ENCODE data around the gene ORM2. TPM values are rescaled to one million over a fixed set of nuclear protein-coding genes. Genes with fewer than 3 reads are reported as not detected.
A peak's percentile ranks its signal among the peaks of the same experiment; 100 is the strongest.

Gene ORM2
- total RNA-seq, 2 donors from 2014 or later, result 1.6 TPM; not detected in 1

- peak; percentile 6 to 14 for ATAC-seq
- intact Hi-C loops (cut with DNase I), result loop anchor here (5.0 kb wide), 3 partner anchors 133 to 208 kb away; partner anchors contain the start of genes COL27A1 (in 1 of the 2) and KIF12 (in 1 of the 2)
- peak; percentile 15 for DNase-seq
Observed at GRCh38 chr9:114290561-114290986, 39.1 kb upstream of the ORM2 start.

- DNase-seq (peak; percentile 66), ATAC-seq (peak; percentile 29 to 55)
- intact Hi-C loops (cut with DNase I), result loop anchor here (5.0 kb wide), 3 partner anchors 134 to 209 kb away; partner anchors contain the start of genes COL27A1 (in 1 of the 2) and KIF12 (in 1 of the 2)
Observed at GRCh38 chr9:114291064-114291474, 38.6 kb upstream of the ORM2 start.

DNA sequence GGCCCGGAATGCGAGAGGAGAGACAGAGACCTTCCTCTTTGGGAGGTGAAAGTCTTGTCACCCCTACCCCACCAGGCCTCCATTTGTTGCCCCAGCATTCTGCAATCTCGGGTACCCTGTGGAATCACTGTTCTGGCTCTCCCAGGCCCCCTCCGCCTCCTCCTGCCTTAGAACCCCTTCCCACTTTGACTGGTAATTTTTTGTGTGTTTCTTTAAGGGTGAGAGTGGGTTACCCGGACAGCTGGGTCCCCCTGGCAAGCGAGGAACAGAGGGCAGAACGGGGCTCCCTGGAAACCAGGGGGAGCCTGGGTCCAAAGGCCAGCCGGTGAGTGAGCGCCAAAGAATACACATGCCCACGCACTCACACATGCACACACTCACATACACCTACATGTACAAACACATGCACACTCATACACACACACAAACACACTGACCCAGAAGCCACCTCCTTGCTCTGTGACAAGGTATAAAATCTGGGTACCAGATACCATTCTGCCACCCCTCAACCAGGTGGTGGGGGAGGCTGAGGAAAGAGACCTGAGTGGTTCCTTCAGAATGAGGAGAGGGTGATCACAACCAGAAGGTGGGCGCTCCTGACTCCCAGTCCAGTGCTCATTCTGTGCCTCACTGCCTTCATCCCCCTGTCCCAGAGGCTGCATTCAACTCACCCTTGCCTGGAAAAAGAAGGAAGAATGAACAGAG lies 37.6 kb upstream of the ORM2 start:
- intact Hi-C loops (cut with DNase I), result loop anchor here (5.0 kb wide), 3 partner anchors 135 to 210 kb away; partner anchors contain the start of genes COL27A1 (in 1 of the 2) and KIF12 (in 1 of the 2)
- no peak for DNase-seq
- no peak for ATAC-seq

GRCh38 chr9:114294664-114295063 lies 35.0 kb upstream of the ORM2 start:
- ATAC-seq (no peak), DNase-seq (no peak)
- intact Hi-C loops (cut with DNase I), result loop anchor here (5.0 kb wide), 3 partner anchors 137 to 212 kb away; partner anchors contain the start of genes COL27A1 (in 1 of the 2) and KIF12 (in 1 of the 2)

DNA sequence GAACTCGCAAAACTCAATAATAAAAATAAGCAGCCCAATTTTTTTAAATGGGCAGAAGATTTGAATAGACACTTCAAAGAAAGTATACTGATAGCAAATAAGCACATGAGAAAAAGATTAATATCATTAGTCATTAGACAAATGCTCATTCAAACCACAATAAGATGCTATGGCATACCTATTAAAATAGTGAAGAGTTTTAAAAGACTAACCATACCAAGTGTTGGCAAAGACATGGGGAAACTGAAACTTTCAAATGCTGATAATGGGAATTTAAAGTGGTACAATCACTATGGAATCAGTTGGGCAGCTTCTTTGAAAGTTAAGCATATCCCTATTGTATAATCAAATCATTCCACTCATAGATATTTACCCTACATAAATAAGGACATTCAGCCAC lies 33.3 kb upstream of the ORM2 start:
- DNase-seq, result no peak
- intact Hi-C loops (cut with DNase I), result no loop called here
- no peak for ATAC-seq

GRCh38 chr9:114299286-114300152 lies 30.1 kb upstream of the ORM2 start:
- intact Hi-C loops (cut with DNase I), result no loop called here
- peak in 1 of 2 donors; percentile 12 for ATAC-seq
- no peak for DNase-seq

DNA sequence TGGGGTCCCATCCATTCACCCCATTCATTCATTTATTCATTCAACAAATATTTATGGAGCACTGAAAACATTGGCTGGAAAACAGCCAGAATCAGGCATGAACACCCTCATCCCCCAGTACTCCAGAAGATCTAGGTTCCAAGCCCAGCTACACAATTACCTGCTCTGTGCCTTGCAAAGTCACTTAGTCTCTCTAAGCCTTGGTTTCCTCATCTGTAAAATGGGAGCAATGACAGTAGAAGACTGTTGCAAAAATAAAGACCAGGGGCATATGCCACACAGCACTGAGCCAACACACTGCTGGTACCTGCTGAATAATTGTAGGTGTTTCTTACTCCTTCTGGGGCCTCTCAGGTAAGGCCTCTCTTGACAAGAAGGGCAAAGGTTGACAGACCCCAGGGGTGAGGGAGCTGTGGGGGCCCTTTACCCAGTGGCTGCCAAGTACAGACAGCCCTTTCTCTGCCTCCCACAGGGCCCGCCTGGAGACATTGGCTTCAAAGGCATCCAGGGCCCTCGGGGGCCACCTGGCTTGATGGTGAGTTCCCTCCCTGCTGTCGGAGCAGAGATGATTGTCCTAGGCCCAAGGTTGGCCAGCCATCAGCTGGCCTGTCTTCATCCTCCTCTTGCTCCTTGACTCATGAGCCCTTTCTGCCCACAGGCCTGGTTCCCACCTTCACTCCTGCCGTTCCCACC lies 29.4 kb upstream of the ORM2 start:
- DNase-seq (no peak), ATAC-seq (no peak)
- intact Hi-C loops (cut with DNase I), result no loop called here

GRCh38 chr9:114300846-114301797 lies 28.5 kb upstream of the ORM2 start:
- DNase-seq (peak; percentile 7), ATAC-seq (no peak)
- intact Hi-C loops (cut with DNase I), result no loop called here

DNA sequence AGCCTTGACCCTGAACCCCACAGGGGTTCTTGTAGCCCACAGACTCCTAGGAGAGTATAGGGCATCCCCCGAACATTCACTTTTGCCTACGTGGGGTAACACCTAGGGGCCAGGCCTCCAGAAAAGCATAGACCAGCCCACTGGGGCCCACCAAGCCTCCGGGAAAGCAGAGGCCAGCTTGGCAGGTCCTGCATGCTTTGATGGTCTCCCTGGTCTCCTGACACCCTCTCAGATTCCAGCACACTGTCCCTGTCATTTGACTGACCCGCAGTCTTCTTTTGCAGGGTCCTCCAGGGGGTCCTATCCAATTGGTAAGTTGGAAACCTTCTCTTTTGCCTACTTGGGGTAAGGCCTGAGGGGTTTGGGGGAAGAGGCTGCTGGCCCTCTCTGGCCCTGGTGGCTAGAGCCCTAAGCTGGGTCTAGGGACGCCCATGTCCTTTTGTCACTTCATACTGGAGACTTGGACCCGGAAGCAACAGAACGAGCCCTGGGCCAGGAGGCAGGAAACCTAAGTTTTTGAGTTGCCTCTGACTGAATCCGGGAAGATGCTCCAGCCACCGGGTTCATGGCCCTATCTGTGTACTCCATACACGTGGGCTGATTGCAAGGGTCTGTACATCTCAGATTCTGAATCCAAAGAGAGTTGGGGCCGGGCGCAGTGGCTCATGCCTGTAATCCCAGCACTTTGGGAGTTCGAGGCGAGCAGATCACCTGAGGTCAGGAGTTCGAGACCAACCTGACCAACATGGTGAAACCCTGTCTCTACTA lies 27.7 kb upstream of the ORM2 start:
- intact Hi-C loops (cut with DNase I), result no loop called here
- ATAC-seq (no peak), DNase-seq (no peak)

GRCh38 chr9:114302727-114303126 lies 26.9 kb upstream of the ORM2 start:
- ATAC-seq, result no peak
- intact Hi-C loops (cut with DNase I), result no loop called here
- no peak for DNase-seq

- no peak for DNase-seq
- intact Hi-C loops (cut with DNase I), result no loop called here
- no peak for ATAC-seq
Observed at GRCh38 chr9:114303571-114303970, 26.1 kb upstream of the ORM2 start.

- intact Hi-C loops (cut with DNase I), result no loop called here
Observed at GRCh38 chr9:114303977-114304376, 25.7 kb upstream of the ORM2 start.

DNA sequence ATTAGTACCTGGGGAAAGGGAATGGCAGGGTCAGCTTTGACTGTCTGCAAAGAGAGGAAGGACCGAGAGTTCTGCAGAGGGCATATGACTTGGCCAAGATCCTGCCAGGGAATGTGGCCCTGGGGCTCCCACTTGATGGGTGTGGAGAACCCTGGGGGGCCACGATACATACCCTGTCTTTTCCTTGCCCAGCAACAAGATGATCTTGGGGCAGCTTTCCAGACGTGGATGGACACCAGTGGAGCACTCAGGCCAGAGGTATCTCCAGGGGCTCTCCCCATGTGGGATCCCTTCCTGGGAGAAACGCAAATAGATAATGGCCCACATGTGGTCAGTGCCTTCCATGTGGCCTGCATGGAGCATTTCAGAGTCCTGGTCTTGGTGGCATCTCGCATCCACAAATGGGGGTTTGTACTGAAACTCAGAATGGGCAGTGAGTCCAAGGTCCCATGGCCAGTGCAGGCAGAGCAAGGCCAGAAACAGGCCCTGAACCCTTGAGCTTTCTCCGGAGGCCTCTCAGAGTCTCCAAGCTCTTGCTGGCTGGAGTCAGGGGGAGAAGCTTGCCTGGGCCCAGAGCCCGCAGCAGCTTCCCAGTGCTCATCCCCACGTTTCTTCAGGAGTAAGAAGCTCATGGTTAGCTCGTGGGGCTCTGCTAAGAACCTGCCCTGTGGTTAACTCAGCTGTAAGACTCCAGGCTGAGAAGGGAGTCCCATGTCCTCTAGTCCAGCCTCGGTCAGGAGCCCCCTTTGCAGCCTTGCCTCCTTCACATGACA lies 25.1 kb upstream of the ORM2 start:
- intact Hi-C loops (cut with DNase I), result no loop called here
- DNase-seq (no peak), ATAC-seq (no peak)

More at GRCh38 chr9:114303977-114304376, 25.7 kb upstream of the ORM2 start:
- DNase-seq (no peak), ATAC-seq (no peak)

DNA sequence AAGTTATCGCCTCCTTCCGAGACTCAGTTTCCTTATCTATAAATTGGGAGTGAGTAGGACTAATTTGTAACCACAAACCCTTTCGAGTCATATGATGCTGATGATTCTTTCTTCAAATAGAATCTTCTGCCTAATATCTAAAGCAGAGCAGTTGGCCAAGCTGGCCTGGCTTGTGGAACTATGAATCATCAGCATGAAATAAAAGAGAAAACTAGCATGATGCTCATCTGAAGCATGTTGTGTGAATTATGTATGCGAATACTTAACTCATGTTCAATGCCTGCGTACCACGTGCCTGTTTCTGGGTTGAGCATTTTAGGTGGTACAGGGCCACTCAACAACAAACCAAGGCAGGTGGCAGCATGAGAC lies 21.8 kb upstream of the ORM2 start:
- ATAC-seq (no peak), DNase-seq (no peak)
- intact Hi-C loops (cut with DNase I), result no loop called here

DNA sequence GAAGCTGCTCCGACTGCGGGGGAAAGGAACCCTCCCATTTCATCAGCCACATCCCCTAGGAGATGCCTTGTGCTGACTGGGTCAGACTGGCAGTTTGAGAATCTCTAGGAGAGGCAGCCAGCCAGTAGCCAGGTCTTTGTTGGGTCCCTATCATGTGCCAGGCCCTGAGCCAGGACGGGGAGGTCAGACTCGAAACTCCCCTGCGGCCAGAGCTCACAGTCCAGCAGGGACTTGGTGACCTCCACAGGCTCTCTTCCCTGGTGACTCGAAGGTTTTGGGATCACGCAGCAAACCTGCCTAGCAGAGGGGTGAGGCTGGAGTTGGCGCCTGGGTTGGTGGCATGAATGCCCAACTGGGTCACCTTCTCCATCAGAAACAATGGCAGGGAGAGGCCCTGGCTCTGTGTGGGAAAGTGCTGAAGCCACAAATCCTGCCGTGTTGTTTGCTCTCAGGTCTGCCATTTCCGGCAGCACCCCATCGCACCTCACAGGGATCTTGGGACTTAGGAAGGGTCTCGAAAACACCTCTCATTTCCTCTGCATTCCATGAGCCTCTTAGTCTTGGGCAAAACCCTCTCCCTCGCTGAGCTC lies 21.2 kb upstream of the ORM2 start:
- no peak for DNase-seq
- ATAC-seq, result no peak
- intact Hi-C loops (cut with DNase I), result no loop called here

DNA sequence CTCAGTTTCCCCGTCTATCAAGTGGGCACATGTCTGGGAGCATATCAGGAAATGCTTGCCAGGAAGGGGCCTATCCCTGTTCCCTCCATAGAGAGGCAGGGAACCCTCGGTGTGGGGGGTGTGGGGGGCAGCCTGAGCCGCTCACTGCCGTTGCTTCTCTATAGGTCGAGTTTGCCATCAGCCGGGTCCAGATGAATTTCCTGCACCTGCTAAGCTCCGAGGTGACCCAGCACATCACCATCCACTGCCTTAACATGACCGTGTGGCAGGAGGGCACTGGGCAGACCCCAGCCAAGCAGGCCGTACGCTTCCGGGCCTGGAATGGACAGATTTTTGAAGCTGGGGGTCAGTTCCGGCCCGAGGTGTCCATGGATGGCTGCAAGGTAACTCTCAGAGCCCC lies 20.6 kb upstream of the ORM2 start:
- DNase-seq (no peak), ATAC-seq (no peak)
- intact Hi-C loops (cut with DNase I), result no loop called here

Data from left cardiac atrium (tissue), 4 donors.